DOHH2 (cell line): Measurements from ENCODE around the gene BHLHE23.

ENCODE experiments used
- EZH2phosphoT487 ChIP-seq: fragments of 200-600 bp; sonication (generic); IDR thresholded peaks from 2 replicates; pipeline ENCODE4 v1.6.1; 2017; ENCODE audit warnings: borderline replicate concordance, mild to moderate bottlenecking, antibody characterized with exemption, low read length, moderate library complexity, mixed read lengths
- TF ChIP-seq, protein P1 (sequence below): fragments of 200-600 bp; sonication (generic); IDR thresholded peaks from one replicate; pipeline ENCODE4 v1.5.1; 2014; ENCODE audit warnings: antibody characterized with exemption, mild to moderate bottlenecking, low read depth, low read length; ENCODE audit not compliant: poor library complexity, severe bottlenecking

- TF ChIP-seq, protein P1, sequence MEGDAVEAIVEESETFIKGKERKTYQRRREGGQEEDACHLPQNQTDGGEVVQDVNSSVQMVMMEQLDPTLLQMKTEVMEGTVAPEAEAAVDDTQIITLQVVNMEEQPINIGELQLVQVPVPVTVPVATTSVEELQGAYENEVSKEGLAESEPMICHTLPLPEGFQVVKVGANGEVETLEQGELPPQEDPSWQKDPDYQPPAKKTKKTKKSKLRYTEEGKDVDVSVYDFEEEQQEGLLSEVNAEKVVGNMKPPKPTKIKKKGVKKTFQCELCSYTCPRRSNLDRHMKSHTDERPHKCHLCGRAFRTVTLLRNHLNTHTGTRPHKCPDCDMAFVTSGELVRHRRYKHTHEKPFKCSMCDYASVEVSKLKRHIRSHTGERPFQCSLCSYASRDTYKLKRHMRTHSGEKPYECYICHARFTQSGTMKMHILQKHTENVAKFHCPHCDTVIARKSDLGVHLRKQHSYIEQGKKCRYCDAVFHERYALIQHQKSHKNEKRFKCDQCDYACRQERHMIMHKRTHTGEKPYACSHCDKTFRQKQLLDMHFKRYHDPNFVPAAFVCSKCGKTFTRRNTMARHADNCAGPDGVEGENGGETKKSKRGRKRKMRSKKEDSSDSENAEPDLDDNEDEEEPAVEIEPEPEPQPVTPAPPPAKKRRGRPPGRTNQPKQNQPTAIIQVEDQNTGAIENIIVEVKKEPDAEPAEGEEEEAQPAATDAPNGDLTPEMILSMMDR = no peak
- no peak for TF ChIP-seq EZH2phosphoT487
Observed at GRCh38 chr20:62993856-62994494, 12.8 kb downstream of the BHLHE23 start.
